Ovary (tissue), 3 donors: ENCODE results near the gene GATAD1.

Experiments used
- EP300 ChIP-seq: sonication (generic); formaldehyde crosslinking; IDR thresholded peaks from one replicate; pipeline ENCODE4 v1.6.1; 2017; ENCODE audit warnings: antibody characterized with exemption
- POLR2A ChIP-seq: fragments of 450-650 bp; IDR thresholded peaks from one replicate; pipeline ENCODE4 v1.6.1; 2017; ENCODE audit warnings: antibody characterized with exemption, mild to moderate bottlenecking, moderate library complexity
- TF ChIP-seq, protein P1 (sequence below), 3 donors: fragments of 450-650 bp in 2 of 3; fragments of 200-600 bp in 1 of 3; IDR thresholded peaks; one replicate each; pipeline versions ENCODE4 v1.5.1 to v1.8.0; 2016 to 2022; ENCODE audit warnings: antibody characterized with exemption in 3 of 3, mild to moderate bottlenecking in 1 of 3
- donor health status: DM: no; HTN: no; CAD: no.

DNA sequence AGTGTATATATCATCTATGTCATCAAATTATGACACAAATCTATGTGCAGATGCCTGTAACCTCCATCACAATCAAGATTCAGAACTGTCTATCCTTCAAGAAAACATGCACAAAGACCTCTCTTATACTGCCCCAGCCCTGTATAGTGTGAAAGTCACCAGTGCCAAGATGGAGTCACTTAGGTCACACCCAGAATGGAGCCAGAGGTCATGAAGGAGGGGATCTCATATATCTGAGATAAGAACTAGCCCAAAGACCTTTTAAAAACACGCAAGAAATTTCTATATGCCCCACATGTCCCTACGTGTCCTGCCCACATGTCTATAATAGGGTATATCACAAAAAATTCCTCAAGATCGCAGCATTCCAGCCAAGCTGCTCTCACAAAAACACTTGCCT lies 20.1 kb upstream of the GATAD1 start:
- TF ChIP-seq POLR2A (no peak), EP300 (no peak)
- TF ChIP-seq, protein P1, sequence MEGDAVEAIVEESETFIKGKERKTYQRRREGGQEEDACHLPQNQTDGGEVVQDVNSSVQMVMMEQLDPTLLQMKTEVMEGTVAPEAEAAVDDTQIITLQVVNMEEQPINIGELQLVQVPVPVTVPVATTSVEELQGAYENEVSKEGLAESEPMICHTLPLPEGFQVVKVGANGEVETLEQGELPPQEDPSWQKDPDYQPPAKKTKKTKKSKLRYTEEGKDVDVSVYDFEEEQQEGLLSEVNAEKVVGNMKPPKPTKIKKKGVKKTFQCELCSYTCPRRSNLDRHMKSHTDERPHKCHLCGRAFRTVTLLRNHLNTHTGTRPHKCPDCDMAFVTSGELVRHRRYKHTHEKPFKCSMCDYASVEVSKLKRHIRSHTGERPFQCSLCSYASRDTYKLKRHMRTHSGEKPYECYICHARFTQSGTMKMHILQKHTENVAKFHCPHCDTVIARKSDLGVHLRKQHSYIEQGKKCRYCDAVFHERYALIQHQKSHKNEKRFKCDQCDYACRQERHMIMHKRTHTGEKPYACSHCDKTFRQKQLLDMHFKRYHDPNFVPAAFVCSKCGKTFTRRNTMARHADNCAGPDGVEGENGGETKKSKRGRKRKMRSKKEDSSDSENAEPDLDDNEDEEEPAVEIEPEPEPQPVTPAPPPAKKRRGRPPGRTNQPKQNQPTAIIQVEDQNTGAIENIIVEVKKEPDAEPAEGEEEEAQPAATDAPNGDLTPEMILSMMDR (IDR thresholded peaks at IDR 0.05): no peak
